NCI-H128 (cell line): ENCODE results near the gene PLD2.
"Not testable (repeated sequence)": the region's sequence is repeated elsewhere in the genome, so short reads cannot be mapped to it uniquely, and the experiment has no call there.

Experiments
- DNase-seq: peaks from one replicate; lab custom pipeline; 2025; ENCODE audit not compliant: unreplicated experiment; lab: John Stamatoyannopoulos, UW

The PLD2 gene

DNA sequence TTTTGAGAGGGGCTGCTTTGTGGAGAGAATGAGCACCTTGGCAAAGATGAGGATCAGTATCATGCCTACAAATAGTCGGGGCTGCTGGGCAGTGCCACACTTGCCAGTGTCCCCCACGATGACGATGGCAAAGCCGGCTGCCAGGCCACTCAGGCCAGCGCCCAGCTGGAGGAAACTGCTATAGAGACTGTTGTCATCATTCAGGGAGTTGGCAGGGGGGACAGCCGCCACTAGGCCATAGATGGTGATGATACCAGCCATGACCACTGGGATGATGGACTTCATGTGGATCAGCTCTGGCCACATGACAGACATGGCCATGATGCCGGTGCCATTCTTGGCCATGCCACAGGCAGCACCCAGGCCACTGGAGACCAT lies 50.0 kb downstream of the PLD2 start:
- no peak for DNase-seq

DNA sequence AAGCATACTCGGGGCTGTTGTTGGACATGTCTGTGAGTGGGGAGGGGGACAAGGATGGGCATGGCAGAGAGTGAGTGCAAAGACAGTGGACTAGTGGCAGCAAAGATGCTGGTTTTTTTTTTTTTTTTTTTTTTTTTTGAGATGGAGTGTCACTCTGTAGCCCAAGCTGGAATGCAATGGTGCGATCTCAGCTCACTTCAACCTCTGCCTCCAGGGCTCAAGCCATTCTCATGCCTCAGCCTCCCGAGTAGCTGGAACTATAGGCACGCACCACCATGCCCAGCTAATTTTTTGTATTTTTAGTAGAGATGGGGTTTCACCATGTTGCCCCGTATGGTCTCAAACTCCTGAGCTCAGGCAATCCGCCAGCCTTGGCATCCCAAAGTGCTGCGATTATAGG lies 50.4 kb downstream of the PLD2 start:
- DNase-seq = not testable (repeated sequence)

DNA sequence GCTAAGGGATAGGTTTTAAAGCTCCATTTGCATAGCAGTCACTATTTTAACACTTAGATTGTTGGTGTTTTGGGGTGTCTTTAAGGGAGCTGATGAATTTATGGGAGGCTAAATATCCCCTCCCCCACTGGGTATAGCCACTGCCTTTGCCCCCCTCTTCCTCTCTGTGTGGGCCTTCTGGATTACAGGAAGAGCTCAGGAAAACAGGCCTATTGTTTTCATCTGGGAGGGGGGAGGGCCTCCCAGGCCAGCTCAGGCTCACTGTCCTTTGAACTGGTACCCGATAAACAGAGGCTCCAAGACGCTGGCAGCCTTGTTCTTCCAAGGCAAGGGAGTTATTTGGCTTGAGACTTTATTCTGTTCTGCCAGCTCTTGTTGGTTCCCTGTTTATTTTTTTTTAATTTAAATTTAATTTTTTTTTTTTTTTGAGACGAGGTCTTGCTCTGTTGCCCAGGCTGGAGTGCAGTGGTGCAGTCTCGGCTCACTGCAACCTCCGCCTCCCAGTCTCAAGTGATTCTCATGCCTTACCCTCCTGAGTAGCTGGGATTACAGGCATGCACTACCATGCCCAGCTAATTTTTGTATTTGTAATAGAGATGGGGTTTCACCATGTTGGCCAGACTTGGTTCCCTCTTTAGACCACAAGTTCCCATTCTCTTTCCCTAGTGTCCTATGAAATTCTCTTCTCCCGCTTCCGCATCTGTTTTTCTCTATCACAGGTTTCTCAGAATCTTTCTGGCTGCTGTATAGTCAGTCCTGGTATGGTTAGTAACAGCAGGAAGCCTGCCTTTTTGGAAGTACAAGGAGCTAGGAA lies 51.3 kb downstream of the PLD2 start:
- DNase-seq = no peak

DNA sequence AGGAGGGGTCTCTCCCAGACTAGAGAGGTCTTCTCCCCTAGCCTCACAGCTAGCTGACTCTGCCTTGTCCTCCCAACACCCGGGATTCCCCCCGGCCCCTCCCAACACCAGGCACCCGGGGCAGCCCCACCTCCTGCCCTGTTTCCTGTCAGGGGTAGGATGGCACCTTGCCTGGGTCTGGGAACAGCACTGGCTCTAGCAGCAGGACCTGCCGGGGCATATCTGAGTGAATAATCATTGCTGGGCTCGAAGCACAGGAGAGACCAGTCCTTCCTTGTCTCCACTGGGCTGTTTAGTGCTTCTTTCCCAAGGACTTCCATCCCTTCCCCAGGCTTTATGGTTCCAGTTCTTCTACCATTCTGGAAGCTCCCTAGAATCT lies 51.9 kb downstream of the PLD2 start:
- DNase-seq = no peak

DNA sequence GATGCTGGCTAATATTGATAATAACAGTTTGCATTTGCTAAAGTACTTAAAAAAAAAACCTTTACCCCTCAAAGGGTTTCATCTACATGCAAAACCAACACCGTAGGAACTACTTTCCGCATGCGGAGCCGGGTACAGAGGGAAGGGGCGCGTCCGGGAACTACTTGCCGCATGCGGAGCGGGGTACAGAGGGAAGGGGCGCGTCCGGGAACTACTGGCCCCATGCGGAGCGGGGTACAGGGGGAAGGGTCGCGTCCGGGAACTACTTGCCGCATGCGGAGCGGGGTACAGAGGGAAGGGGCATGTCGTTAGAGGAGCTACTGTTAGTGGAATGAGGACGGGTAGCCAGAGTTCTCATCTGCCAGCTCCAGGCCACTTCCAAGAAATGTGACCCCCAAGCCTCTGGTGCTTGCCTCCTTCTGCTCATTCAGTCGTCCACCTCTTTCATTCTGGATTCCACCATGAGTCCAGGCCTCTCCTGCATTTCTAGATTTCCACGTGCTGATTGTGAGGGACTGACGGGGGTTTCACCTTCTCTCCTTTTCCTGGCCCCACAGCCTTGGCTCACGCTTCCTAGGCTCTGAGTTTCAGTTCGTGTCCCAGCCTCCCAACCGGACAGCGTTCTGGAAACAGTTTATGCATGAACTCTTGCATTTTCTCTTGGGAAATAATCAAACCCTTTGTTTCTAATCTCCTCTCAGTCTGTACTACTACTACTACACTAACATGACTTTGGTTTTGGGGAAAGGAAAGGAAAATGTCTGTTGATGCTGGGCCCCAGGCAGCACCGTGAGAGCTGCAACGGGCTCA lies 53.1 kb downstream of the PLD2 start:
- DNase-seq = no peak

DNA sequence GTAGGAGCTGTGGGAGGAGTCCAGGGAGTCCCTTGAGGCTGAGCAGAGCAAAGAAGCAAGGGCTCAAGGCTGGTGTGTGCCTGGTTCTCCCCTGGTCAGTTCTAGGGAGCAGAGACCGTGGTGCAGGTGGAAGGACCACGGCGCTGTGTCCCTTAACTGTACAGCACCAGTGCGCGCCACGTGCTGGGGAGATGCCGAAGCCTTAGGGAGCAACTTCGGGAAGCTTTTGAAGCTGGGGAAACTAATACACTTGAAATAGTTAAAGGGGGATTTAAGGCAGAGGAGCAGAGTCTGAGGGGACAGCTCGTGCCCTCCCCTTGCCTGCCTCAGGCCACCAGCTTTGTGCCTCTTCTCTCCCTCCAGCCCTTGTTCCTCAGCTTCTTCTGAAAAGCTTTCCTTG lies 53.7 kb downstream of the PLD2 start:
- no peak for DNase-seq

DNA sequence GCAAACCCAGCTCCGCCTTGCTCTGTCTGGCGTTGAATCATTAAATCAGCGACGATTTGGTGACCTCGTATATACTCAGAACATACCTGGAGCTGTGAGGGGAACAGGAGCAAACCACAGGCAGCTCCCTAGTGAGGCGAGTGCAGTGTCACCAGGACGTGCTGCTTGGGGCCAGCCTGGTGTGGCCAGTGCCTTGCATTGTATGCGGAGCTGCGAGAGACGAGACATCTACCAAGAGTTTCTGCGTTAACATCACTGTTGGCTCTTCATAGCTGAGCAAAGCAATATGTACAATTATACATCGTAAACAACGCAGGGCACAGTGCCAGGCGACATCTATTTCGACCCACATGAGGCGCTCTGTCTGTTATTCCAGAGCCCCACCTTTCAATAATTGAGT lies 54.1 kb downstream of the PLD2 start:
- DNase-seq = no peak

DNA sequence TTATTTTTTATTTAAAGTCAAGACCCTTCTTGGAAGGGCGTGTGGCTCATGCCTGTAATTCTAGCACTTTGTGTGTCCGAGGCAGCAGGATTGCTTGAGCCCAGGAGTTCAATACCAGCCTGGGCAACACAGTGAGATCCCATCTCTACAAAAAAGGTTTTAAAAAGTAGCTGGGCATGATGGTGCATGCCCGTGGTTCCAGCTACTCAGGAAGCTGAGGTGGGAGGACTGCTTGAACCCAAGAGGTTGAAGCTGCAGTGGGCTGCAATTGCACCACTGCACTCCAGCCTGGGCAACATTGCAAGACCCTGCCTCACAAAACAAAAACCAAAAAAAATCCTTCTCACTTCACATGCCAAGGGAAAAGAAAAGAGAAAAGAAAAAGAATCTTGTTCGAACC lies 55.8 kb downstream of the PLD2 start:
- no peak for DNase-seq

DNA sequence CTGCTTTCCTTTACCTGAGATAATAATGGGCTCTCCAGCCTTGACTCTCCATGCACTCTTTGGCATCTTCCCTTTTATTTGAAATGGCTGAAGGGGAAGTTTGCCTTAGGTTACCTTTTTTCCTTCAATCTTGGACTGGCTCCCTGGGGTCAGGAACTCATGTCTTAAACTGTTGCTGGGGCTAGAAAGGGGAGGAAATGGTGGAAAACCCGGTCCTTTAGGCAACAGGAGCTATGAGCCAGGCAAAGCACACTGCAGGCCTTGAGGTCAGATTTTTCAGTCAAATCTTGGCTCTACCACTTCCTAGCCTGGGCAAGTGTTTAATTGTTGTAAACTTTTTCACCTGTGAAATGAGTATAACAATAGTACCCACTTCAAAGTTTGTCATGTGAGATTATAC lies 56.4 kb downstream of the PLD2 start:
- no peak for DNase-seq

DNA sequence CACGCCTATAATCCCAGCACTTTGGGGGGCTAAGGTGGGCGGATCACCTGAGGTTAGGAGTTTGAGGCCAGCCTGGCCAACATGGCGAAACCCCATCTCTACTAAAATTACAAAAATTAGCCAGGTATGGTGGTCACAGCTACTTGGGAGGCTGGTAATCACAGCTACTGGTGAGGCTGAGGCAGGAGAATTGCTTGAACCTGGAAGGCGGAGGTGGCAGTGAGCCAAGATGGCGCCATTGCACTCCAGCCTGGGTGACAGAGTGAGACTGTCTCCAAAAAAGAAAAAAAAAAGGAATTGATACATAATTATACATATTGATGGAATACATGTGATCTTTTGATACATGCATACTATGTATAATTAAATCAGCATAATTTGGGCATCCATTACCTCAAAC lies 60.6 kb downstream of the PLD2 start:
- DNase-seq = not testable (repeated sequence)

DNA sequence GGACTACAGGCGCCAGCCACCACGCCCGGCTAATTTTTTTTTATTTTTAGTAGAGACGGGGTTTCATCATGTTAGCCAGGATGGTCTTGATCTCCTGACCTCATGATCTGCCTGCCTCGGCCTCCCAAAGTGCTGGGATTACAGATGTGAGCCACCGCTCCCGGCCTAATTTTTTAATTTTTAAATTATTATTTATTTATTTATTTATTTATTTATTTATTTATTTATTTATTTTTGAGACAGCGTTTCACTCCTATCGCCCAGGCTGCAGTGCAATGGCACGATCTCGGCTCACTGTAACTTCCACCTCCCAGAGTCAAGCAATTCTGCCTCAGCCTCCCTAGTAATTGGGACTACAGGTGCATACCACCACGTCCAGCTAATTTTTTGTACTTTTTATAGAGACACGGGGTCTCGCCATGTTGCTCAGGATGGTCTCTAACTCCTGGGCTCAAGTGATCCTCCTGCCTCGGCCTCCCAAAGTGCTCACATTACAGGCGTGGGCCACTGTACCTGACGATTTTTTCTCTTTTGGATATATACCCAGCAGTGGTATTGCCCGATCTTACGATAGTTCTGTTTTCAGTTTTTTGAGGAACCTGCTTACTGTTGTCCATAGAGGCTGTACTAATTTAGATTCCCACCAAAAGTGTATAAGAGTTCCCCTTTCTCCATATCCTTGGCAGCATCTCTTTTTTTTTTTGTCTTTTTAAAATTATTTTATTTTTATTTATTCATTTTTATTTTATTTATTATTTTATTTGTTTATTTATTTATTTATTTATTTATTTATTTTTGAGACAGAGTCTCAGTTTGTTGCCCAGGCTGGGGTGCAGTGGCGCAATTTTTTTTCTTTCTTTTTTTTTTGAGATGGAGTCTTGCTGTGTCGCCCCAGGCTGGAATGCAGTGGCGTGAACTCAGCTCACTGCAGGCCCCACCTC lies 62.4 kb downstream of the PLD2 start:
- not testable (repeated sequence) for DNase-seq

DNA sequence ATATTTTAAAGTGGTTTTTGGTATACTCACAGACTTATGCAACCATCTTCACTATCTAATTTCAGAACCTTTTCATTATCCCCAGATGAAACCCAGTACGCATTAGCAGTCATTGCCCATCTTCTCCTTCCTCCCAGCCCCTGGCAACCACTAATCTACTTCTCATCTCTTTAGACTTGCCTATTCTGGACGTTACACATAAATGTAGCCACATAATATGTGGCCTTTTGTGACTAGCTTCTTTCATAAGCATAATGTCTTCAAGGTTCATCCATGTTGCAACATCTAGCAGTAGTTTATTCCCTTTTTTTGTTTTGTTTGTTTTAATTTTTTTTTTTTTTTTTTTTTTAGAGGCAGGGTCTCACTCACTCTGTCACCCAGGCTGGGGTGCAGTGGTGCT lies 63.9 kb downstream of the PLD2 start:
- no peak for DNase-seq

DNA sequence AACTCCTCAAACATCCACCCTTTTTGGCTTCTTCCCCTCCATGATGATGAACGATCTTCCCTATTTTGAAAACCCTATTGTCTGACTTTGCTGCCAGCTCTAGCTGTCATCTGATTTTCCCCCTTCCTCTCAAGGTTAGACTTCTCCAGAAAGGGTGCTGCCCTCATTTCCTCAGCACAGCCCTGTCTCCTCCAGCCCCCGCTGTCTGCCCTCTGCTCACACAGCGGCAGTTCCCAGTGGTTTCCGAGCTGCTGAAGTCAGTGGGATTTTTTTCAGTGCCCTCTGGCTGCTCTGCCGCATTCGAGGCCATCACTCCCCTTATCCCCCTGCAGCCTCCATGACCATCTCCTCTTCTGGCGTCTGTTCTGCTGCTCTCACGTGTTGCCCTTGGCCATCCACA lies 65.8 kb downstream of the PLD2 start:
- DNase-seq = no peak
